ENCODE results near the gene CHEK2. TPM values are rescaled to one million over a fixed set of nuclear protein-coding genes. Genes with fewer than 3 reads are reported as not detected.

The CHEK2 gene
- total RNA-seq, 1 donor from 2014 or later, result 6.3 TPM

GRCh38 chr22:28736301-28737155 lies 5.1 kb downstream of the CHEK2 start:
- DNase-seq (ENCODE audit: low read depth), result no peak
- FAIRE-seq, result no peak
- Histone ChIP-seq H3K36me3 (ENCODE audit: control insufficient read depth, insufficient read depth, low read length) (no peaks in the 10 kb centered on the region), H3K4me3 (ENCODE audit: low read depth, low read length) (no peak overlapping the region), H3K27me3 (ENCODE audit: control insufficient read depth, insufficient read depth, low read length) (no peaks in the 10 kb centered on the region)
- TF ChIP-seq, protein P1, sequence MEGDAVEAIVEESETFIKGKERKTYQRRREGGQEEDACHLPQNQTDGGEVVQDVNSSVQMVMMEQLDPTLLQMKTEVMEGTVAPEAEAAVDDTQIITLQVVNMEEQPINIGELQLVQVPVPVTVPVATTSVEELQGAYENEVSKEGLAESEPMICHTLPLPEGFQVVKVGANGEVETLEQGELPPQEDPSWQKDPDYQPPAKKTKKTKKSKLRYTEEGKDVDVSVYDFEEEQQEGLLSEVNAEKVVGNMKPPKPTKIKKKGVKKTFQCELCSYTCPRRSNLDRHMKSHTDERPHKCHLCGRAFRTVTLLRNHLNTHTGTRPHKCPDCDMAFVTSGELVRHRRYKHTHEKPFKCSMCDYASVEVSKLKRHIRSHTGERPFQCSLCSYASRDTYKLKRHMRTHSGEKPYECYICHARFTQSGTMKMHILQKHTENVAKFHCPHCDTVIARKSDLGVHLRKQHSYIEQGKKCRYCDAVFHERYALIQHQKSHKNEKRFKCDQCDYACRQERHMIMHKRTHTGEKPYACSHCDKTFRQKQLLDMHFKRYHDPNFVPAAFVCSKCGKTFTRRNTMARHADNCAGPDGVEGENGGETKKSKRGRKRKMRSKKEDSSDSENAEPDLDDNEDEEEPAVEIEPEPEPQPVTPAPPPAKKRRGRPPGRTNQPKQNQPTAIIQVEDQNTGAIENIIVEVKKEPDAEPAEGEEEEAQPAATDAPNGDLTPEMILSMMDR (IDR thresholded peaks at IDR 0.05; ENCODE audit: insufficient read depth, low read length, severe bottlenecking), result no peak

- no peak overlapping the region for H3K4me3 ChIP-seq (ENCODE audit: low read depth, low read length)
- DNase-seq (ENCODE audit: low read depth), result no peak
- TF ChIP-seq, protein P1 (IDR thresholded peaks at IDR 0.05; ENCODE audit: insufficient read depth, low read length, severe bottlenecking), result no peak
- H3K36me3 ChIP-seq (ENCODE audit: control insufficient read depth, insufficient read depth, low read length), result no peaks in the 10 kb centered on the region
- H3K27me3 ChIP-seq (ENCODE audit: control insufficient read depth, insufficient read depth, low read length), result no peaks in the 10 kb centered on the region
- FAIRE-seq, result no peak
Measured at GRCh38 chr22:28734393-28734792, 7.2 kb downstream of the CHEK2 start.

DNA sequence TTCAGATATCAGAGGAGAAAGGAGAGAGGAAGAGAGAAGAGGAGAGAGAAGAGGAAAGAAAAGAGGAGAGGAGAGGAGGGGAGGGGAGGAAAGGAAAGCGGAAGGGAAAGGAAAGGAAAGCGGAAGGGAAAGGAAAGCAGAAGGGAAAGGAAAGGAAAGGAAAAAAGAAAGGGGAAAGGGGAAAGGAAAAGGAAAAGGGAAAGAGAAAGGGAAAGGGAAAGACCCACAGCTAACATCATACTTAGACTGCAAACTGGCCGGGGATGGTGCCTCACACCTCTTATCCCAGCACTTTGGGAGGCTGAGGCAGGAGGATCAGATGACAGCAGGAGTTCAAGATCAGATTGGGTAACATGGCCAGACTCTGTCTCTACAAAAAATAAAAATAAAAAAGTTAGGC lies 11.4 kb downstream of the CHEK2 start:
- DNase-seq (ENCODE audit: low read depth), result no peak
- no peak overlapping the region for H3K4me3 ChIP-seq (ENCODE audit: low read depth, low read length)
- H3K36me3 ChIP-seq (ENCODE audit: control insufficient read depth, insufficient read depth, low read length), result peaks cover 4% of the 10 kb centered on the region
- no peaks in the 10 kb centered on the region for H3K27me3 ChIP-seq (ENCODE audit: control insufficient read depth, insufficient read depth, low read length)
- no peak for FAIRE-seq
- TF ChIP-seq, protein P1 (IDR thresholded peaks at IDR 0.05; ENCODE audit: insufficient read depth, low read length, severe bottlenecking), result no peak

- TF ChIP-seq, protein P1 (IDR thresholded peaks at IDR 0.05; ENCODE audit: insufficient read depth, low read length, severe bottlenecking), result no peak
- H3K4me3 ChIP-seq (ENCODE audit: low read depth, low read length), result no peak overlapping the region
- peaks cover 4% of the 10 kb centered on the region for H3K36me3 ChIP-seq (ENCODE audit: control insufficient read depth, insufficient read depth, low read length)
- no peak for DNase-seq (ENCODE audit: low read depth)
- no peak for FAIRE-seq
- no peaks in the 10 kb centered on the region for H3K27me3 ChIP-seq (ENCODE audit: control insufficient read depth, insufficient read depth, low read length)
Measured at GRCh38 chr22:28728621-28729313, 12.9 kb downstream of the CHEK2 start.

GRCh38 chr22:28728002-28728401 lies 13.6 kb downstream of the CHEK2 start:
- FAIRE-seq (no peak), DNase-seq (ENCODE audit: low read depth) (no peak)
- Histone ChIP-seq H3K27me3 (ENCODE audit: control insufficient read depth, insufficient read depth, low read length) (no peaks in the 10 kb centered on the region), H3K36me3 (ENCODE audit: control insufficient read depth, insufficient read depth, low read length) (peaks cover 4% of the 10 kb centered on the region), H3K4me3 (ENCODE audit: low read depth, low read length) (no peak overlapping the region)
- TF ChIP-seq, protein P1 (IDR thresholded peaks at IDR 0.05; ENCODE audit: insufficient read depth, low read length, severe bottlenecking), result no peak

Measured in bronchial epithelial cell (primary cell).